ENCODE results near the gene NXPE2. TPM values are rescaled to one million over a fixed set of nuclear protein-coding genes. Genes with fewer than 3 reads are reported as not detected.

Gene NXPE2
- total RNA-seq, result 0.33 TPM

DNA sequence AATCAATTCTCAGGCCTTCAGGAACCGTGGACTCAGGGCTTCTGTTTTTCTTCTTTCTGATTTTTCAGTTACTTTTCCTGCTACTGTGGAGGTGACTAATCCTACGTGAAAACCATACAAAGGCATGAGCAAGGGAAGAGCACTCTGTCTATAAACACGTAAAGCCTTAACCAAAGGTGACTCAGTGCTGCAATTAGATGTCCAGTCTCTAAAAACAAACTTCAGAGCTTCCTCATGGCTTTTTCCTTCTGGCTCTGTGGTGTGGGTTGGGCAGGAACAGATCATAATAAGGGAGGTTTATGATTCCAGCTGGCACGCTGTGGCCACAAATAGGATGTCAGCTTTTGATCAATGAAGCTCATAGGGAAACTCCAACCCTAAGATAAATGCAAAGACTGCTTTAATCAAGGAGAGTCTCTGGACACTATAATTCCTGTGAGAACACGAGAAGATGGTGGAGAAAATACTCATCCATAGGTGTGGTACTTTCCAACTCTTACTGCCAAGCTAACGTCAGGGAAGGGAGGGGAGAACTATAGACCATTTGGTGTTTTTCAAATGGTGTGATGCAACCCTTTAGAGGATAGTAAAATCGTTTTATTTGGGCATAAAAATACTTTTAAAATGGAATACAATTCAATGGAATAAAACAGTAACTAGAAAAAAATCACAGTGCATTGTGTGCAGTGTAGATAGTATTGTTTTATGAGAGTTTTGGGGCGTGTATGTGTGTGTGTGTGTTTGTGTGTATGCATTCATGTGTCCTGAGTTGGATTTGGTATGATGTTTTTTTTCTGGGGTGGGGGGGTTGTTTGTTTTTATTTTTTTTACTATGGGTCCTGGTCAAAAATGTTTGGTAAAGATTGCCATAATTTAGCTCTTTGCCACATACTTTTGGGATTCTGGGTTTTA is at the start of gene NXPE2:
TSS of gene NXPE2 (plus strand) at position 403 of the 912 bp plus-strand sequence. CDS start at position 452, 49 bp downstream.

Other genes starting within 250 kb of the NXPE2 start
- gene REXO2, start 239.1 kb upstream of the NXPE2 start, total RNA-seq, result 57.8 TPM
- not detected for gene NXPE1, start 118.6 kb upstream of the NXPE2 start, total RNA-seq
- gene NXPE4, start 82.7 kb upstream of the NXPE2 start, total RNA-seq, result not detected